HG03378 (cell line): ENCODE results near the gene PARD3B.

ENCODE experiments used
- ATAC-seq: cut with Tn5 transposase; IDR thresholded peaks from one replicate; pipeline ENCODE4 v1.9.1; 2021; ENCODE audit warnings: mild to moderate bottlenecking, moderate library complexity; ENCODE audit not compliant: unreplicated experiment

PARD3B gene

DNA sequence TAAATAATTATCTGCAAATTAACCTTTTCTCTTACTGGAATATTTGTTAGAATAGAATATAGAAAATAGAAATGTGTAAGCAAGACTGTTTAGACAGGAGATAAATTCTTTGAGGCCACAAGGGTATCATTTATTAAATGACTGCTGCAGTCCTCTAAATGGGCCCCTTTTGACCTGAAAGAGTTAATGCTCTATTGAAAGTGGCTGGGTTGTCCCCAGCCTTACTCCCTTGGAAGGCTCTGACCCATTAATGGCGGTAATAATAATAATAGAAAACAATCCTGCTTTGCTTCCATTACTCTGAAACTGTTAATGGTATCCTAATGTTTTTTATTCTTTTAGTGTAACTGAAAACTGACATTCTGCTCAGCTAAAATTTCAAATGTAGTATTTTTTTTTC is 739.1 kb downstream of the PARD3B start:
- no peak for ATAC-seq

DNA sequence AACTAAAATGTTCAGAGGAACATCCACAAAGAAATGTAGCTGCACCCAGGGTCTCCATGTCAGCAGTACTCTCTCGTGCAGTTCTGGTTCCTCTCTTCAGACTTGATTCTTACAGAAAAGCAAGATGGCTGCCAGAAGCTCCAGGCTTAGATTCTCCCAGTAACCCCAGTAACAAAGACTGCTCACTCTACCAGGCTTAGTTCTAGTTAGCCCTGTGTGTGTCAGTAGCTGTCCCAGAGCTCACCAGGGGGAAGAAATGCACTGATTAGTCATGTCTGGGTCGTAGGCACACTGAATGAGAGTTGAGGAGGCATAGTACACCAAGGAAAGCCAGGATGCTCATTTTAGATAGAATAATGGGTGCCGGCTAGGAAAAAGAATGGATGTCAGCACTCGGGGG is 742.0 kb downstream of the PARD3B start:
- ATAC-seq, result no peak

GRCh38 chr2:205288686-205289085 is 743.4 kb downstream of the PARD3B start:
- no peak for ATAC-seq

DNA sequence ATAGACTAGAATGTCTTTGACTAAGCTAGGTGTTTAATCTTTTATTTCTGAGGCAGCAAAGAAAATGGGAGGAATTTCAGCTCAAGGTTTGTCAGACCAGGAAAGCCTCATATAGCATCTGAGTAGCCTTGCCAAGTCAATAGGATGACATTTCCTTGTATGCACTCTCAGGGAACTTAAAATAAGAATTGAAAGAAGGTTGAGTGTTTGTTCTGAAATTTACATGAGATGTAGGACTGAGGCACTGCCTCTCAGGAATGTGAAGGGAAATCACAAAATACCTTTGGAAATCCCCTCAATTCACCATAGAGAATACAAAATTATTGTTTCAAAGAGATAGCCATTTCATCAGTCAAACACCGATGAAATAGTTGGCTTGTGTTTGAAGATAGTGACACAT is 745.0 kb downstream of the PARD3B start:
- no peak for ATAC-seq

DNA sequence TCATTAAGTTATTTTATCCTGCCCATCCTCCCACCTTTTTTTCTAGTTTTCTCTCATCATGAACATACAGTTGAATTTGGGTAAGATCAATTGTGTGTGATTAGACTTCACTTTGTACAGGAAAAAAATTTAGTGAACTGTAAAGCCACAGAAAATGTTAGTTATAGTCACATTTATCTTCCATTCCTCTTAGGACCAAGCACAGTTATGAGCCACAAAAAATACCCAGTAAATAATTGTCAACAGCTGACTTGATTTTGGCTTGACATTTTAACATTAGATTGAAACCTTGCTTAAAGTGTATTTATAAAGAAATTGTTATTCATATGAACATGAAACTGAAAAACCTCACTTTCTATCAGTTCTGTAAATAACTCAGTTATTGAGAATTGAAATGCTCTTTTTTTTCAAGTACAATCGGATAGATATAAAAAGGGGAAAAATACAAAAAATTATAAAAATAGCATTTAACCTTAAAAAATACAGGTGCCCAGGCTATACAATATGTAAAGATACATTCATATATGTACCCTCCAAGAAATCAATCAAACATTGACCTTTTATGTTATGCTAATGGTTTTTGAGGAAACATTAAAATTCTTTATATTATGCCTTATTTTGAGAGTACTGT is 747.5 kb downstream of the PARD3B start:
- ATAC-seq, result no peak

DNA sequence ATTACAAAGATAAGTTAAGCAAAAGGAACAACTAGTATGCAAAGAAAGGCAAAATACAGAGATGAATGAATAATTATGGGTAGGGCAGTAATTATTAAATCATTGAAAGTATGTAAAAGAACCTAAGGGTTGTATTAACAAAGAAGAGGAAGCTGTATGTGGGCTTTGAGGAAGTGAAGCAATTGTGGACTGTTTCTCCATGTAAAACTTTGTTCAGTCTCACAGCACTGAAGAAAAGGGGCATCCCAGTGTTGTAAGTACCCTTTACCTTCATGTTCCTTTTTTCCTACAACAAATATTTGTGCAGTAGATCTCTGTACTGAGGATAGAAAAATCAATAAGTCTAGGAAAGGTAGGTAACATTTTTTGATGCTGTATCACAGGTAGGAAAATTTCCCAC is 748.3 kb downstream of the PARD3B start:
- no peak for ATAC-seq

GRCh38 chr2:205296959-205297358 is 751.7 kb downstream of the PARD3B start:
- ATAC-seq, result no peak

DNA sequence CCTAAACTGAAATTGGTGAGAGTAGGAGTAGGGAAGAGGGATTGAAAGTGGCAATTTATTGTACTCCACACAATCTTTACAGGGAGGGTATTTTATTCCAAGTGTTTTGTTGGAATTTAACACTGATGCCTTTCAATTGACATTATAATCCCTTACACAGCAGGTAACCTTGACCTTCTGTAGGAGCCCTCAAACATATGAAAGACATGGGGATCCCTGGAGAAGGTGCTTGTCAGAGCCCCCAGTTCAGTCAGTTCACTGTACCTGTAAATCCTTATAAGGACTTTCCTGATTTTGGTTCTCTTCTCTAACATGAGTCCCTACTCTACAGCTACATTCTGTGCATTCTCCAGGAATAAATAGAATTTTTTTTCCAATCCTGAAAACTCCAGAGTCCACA is 752.1 kb downstream of the PARD3B start:
- no peak for ATAC-seq

GRCh38 chr2:205297846-205298245 is 752.6 kb downstream of the PARD3B start:
- ATAC-seq, result no peak

GRCh38 chr2:205311201-205311600 is 765.9 kb downstream of the PARD3B start:
- ATAC-seq, result no peak

- no peak for ATAC-seq
Observed at GRCh38 chr2:205321231-205321630, 776.0 kb downstream of the PARD3B start.

- no peak for ATAC-seq
Observed at GRCh38 chr2:205323929-205324328, 778.7 kb downstream of the PARD3B start.

DNA sequence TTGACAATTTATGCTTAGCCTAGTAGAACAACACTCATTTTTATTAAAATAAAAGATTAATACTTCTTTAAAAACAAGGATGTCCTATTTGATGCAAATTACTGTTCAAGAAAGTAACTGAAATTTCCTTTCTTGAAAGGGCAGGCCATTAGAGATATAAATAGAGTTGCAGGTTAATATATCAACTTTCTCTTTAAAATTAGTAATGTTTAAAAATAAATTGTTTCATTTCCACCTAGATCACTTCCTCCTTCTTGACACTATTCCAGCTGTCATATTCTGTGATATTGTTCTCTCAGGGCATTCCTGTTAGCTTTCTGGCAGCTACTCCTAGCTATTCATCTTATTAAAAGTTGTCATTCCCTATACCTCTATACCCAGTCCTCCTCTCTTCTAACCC is 779.1 kb downstream of the PARD3B start:
- ATAC-seq, result peak; percentile 90

DNA sequence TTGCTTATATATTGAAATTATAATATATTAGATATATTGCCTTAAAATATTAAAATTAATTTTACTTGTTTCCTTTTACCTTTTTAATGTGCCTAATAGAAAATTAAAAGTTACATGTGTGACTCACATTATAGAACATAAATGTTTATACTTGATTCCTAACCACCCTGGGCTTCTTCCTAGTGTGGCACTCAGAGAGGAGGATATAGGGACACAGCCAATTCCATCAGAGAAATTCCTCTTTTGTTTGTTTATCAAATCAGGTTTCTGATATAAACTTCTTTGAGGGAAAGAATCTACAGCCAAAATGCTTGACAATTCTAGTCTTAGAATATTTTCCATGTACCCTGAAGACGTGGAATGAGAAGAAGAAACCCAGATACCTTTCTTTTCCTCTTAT is 788.1 kb downstream of the PARD3B start:
- no peak for ATAC-seq

- ATAC-seq, result no peak
Observed at GRCh38 chr2:205337274-205337673, 792.0 kb downstream of the PARD3B start.

DNA sequence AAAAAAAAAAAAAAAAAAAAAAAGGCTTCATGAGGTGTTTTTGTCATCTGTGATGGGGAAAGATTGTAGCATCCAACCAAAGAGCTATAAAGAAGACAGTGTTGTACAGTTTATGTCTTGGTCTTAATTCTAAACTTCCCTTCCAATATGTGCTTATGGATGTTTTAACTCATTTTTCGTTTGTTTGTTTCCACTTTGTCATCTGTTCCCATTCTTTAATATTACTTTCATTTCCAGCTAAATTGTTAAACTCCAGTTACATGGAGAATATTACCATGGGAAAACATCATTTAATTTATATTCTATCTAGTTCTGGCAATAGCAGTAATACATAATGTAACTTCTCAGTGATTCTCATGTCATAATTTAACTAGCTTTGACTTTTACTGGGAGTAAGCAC is 792.9 kb downstream of the PARD3B start:
- no peak for ATAC-seq

DNA sequence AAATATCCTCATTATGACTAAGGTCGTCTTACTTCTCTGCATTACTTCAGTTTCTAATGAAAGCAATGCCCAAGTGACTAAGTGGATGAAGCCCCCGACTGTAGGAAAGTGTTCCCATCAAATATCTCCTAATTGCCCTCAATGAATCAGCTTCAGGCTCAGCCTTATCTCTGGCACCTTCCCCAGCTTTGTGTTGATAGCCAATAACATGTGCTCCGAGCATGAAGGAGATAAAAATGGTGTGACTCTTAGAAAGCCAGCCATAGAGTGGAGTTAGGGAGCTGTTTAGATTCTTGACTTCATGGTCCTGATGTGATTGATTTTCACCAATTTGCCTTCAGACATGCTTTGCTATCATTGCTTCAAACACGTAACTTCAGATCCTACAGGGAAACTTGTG is 797.8 kb downstream of the PARD3B start:
- ATAC-seq, result no peak

DNA sequence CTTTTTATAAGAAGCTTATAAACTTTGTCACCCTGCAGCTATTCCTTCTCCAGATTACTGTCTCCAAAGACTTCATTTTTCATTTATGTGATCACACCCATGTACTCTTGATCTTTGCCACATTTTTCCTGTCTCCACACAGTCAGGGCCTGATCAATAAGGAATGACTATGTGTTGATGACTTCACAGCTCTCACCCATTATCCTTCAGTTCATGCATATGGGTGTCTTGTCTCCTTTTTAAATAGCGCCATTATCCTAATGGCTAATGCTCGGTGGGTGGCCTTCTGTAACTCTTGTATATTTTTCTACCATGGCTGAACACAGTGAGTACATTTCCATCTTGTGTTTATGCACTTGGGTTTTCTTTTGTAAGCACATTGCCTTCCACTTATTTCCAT is 801.4 kb downstream of the PARD3B start:
- ATAC-seq, result no peak

GRCh38 chr2:205347899-205348298 is 802.6 kb downstream of the PARD3B start:
- no peak for ATAC-seq

DNA sequence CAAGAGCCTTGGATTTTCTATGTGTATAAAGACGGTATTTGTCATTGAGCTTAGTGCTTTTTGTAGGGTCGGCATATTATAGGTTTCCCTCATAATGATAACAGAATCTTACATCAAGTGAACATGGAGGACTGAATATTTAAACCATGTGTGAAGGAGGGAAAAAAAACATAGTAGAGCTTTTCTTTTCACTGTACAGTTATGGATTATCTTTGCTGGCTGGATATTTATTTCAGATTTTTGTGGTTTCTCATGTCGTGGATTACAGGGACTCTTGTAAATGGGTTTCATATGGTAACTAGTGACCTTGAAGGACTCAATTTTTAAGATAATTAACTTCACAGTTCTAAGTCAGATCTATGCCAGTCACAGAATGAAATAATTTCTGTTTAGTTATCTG is 806.8 kb downstream of the PARD3B start:
- no peak for ATAC-seq

DNA sequence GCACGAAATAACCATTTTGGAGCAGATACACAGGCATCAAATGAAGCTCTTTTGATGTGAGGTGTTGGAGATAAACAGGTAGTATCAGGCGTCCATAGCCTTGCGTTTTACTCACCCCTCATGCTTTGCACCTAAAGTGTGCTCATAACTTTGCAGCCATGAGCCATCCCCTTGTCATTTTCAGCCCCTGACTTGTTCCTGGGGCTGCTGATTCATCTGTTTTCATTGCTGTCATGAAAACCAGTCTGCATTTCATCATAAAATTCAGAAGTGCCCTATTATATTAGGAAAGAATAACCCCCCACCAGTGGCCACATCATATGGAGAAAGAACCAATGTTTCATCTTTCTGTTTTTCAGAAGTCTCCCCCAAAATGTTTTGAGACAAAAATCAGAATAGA is 807.3 kb downstream of the PARD3B start:
- ATAC-seq, result no peak

GRCh38 chr2:205357732-205358131 is 812.5 kb downstream of the PARD3B start:
- no peak for ATAC-seq

- ATAC-seq, result no peak
Observed at GRCh38 chr2:205358351-205358815, 813.1 kb downstream of the PARD3B start.
